IPS-18a (cell line): ENCODE data around the gene FRMD3.

Experiments used
- H3K27ac ChIP-seq: one replicate; pipeline ENCODE4 v1.5.1; 2013; ENCODE audit warnings: low read length
- H3K27me3 ChIP-seq: one replicate; pipeline ENCODE4 v1.6.1; 2013; ENCODE audit warnings: mild to moderate bottlenecking, low read length; ENCODE audit not compliant: control insufficient read depth, insufficient read depth
- H3K36me3 ChIP-seq: one replicate; pipeline ENCODE4 v1.6.1; 2013; ENCODE audit warnings: low read depth, low read length; ENCODE audit not compliant: control insufficient read depth
- H3K4me1 ChIP-seq: one replicate; pipeline ENCODE4 v1.6.1; 2013; ENCODE audit warnings: low read depth, low read length; ENCODE audit not compliant: control insufficient read depth
- H3K4me3 ChIP-seq: one replicate; pipeline ENCODE4 v1.5.1; 2013; ENCODE audit warnings: low read length
- H3K9ac ChIP-seq: one replicate; pipeline ENCODE4 v1.6.1; 2013; ENCODE audit warnings: mild to moderate bottlenecking, low read length, moderate library complexity
- H3K9me3 ChIP-seq: one replicate; pipeline ENCODE4 v1.6.1; 2013; ENCODE audit warnings: low read depth, low read length; ENCODE audit not compliant: control insufficient read depth

Gene FRMD3

GRCh38 chr9:83472764-83473163 lies 65.4 kb downstream of the FRMD3 start:
- Histone ChIP-seq H3K4me3 (no peak overlapping the region), H3K27ac (no peak overlapping the region), H3K9me3 (no peaks in the 10 kb centered on the region), H3K4me1 (peaks cover 4% of the 10 kb centered on the region), H3K36me3 (no peaks in the 10 kb centered on the region), H3K27me3 (no peaks in the 10 kb centered on the region), H3K9ac (no peak overlapping the region)

- Histone ChIP-seq H3K9me3 (no peaks in the 10 kb centered on the region), H3K4me1 (peaks cover 4% of the 10 kb centered on the region), H3K27ac (no peak overlapping the region), H3K27me3 (no peaks in the 10 kb centered on the region), H3K36me3 (no peaks in the 10 kb centered on the region), H3K4me3 (no peak overlapping the region), H3K9ac (no peak overlapping the region)
Observed at GRCh38 chr9:83472221-83472665, 66.0 kb downstream of the FRMD3 start.

- no peak overlapping the region for H3K27ac ChIP-seq
- H3K36me3 ChIP-seq = no peaks in the 10 kb centered on the region
- peaks cover 6% of the 10 kb centered on the region for H3K4me1 ChIP-seq
- H3K4me3 ChIP-seq = no peak overlapping the region
- H3K27me3 ChIP-seq = no peaks in the 10 kb centered on the region
- no peaks in the 10 kb centered on the region for H3K9me3 ChIP-seq
- H3K9ac ChIP-seq = no peak overlapping the region
Observed at GRCh38 chr9:83471241-83471640, 67.0 kb downstream of the FRMD3 start.

- Histone ChIP-seq H3K4me3 (no peak overlapping the region), H3K4me1 (peaks cover 7% of the 10 kb centered on the region), H3K9me3 (no peaks in the 10 kb centered on the region), H3K36me3 (no peaks in the 10 kb centered on the region), H3K27ac (no peak overlapping the region), H3K9ac (no peak overlapping the region), H3K27me3 (no peaks in the 10 kb centered on the region)
Observed at GRCh38 chr9:83469722-83470121, 68.5 kb downstream of the FRMD3 start.

GRCh38 chr9:83468821-83469220 lies 69.4 kb downstream of the FRMD3 start:
- Histone ChIP-seq H3K36me3 (no peaks in the 10 kb centered on the region), H3K27ac (no peak overlapping the region), H3K9ac (no peak overlapping the region), H3K9me3 (no peaks in the 10 kb centered on the region), H3K4me1 (peaks cover 7% of the 10 kb centered on the region), H3K27me3 (no peaks in the 10 kb centered on the region), H3K4me3 (no peak overlapping the region)

GRCh38 chr9:83466877-83467276 lies 71.3 kb downstream of the FRMD3 start:
- H3K9ac ChIP-seq = no peak overlapping the region
- no peak overlapping the region for H3K27ac ChIP-seq
- no peak overlapping the region for H3K4me3 ChIP-seq
- peaks cover 7% of the 10 kb centered on the region for H3K4me1 ChIP-seq
- no peaks in the 10 kb centered on the region for H3K36me3 ChIP-seq
- no peaks in the 10 kb centered on the region for H3K27me3 ChIP-seq
- H3K9me3 ChIP-seq = no peaks in the 10 kb centered on the region

GRCh38 chr9:83466351-83466750 lies 71.8 kb downstream of the FRMD3 start:
- peaks cover 7% of the 10 kb centered on the region for H3K4me1 ChIP-seq
- H3K9me3 ChIP-seq = no peaks in the 10 kb centered on the region
- no peak overlapping the region for H3K27ac ChIP-seq
- no peak overlapping the region for H3K9ac ChIP-seq
- H3K4me3 ChIP-seq = no peak overlapping the region
- no peaks in the 10 kb centered on the region for H3K36me3 ChIP-seq
- H3K27me3 ChIP-seq = no peaks in the 10 kb centered on the region

- Histone ChIP-seq H3K9ac (no peak overlapping the region), H3K27me3 (no peaks in the 10 kb centered on the region), H3K4me3 (no peak overlapping the region), H3K27ac (no peak overlapping the region), H3K36me3 (no peaks in the 10 kb centered on the region), H3K4me1 (no peaks in the 10 kb centered on the region), H3K9me3 (no peaks in the 10 kb centered on the region)
Observed at GRCh38 chr9:83459830-83460229, 78.4 kb downstream of the FRMD3 start.

- Histone ChIP-seq H3K9ac (no peak overlapping the region), H3K9me3 (no peaks in the 10 kb centered on the region), H3K4me3 (no peak overlapping the region), H3K27me3 (no peaks in the 10 kb centered on the region), H3K27ac (no peak overlapping the region), H3K36me3 (no peaks in the 10 kb centered on the region), H3K4me1 (no peaks in the 10 kb centered on the region)
Observed at GRCh38 chr9:83458530-83458929, 79.7 kb downstream of the FRMD3 start.

GRCh38 chr9:83457005-83457404 lies 81.2 kb downstream of the FRMD3 start:
- Histone ChIP-seq H3K9ac (no peak overlapping the region), H3K27me3 (no peaks in the 10 kb centered on the region), H3K27ac (no peak overlapping the region), H3K36me3 (no peaks in the 10 kb centered on the region), H3K9me3 (no peaks in the 10 kb centered on the region), H3K4me3 (no peak overlapping the region), H3K4me1 (no peaks in the 10 kb centered on the region)

- H3K4me1 ChIP-seq = no peaks in the 10 kb centered on the region
- H3K9ac ChIP-seq = no peak overlapping the region
- no peak overlapping the region for H3K27ac ChIP-seq
- H3K36me3 ChIP-seq = no peaks in the 10 kb centered on the region
- H3K4me3 ChIP-seq = no peak overlapping the region
- no peaks in the 10 kb centered on the region for H3K9me3 ChIP-seq
- H3K27me3 ChIP-seq = no peaks in the 10 kb centered on the region
Observed at GRCh38 chr9:83456226-83456625, 82.0 kb downstream of the FRMD3 start.

GRCh38 chr9:83454076-83454475 lies 84.1 kb downstream of the FRMD3 start:
- Histone ChIP-seq H3K27ac (no peak overlapping the region), H3K36me3 (no peaks in the 10 kb centered on the region), H3K9me3 (no peaks in the 10 kb centered on the region), H3K9ac (no peak overlapping the region), H3K4me1 (no peaks in the 10 kb centered on the region), H3K4me3 (no peak overlapping the region), H3K27me3 (no peaks in the 10 kb centered on the region)
